ENCODE results near the gene TARM1. TPM values are rescaled to one million over a fixed set of nuclear protein-coding genes. Genes with fewer than 3 reads are reported as not detected.

TARM1 gene
- not detected for total RNA-seq

DNA sequence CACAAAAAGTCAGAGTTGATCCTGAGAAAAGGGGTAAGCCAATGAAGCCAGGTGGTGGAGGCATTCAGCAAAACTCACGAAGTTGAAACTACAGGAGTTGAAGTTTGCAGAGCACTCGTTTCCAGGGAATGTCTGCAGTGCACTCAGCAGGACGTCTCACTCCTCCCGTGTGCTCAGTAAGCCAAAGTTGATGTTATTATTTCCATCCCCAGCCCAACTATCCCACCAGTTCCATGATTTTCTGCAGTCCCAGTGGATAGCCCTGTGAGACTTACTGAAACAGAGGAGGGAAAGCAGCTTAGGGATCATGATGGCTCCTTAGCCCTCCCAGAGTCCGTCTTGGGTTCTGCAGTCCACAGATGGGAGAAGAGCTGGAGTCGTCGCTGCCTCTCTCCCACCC lies at the start of gene TARM1:
Gene TARM1 (minus strand): TSS at position 334 of the 400 bp plus-strand sequence. CDS start 25 bp downstream, at position 309.
- FAIRE-seq = no peak
- no peak for DNase-seq (ENCODE audit: low spot score in 2 of 2)

- DNase-seq (ENCODE audit: low spot score in 2 of 2) (no peak), FAIRE-seq (no peak)
These were observed 48.4 kb upstream of the TARM1 start for GRCh38 chr19:54129617-54129996.

- FAIRE-seq (no peak), DNase-seq (ENCODE audit: low spot score in 2 of 2) (no peak)
These were observed 47.8 kb upstream of the TARM1 start for GRCh38 chr19:54128796-54129616.

DNA sequence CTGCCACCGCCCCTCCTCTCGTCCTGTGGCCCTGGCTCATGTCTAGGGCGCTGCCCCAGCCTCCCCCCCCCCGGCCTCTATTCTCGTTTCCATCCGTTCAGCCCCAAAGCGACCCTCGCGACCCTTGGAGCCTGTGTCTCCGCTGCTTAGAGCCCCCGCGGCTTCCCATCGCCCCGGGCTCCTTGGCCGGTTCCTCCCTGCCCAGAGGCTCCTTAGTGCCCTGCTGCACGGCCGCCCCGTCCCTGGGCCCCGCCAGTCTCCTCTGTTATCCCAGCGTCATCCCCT lies 47.2 kb upstream of the TARM1 start:
- DNase-seq (ENCODE audit: low spot score in 2 of 2) (no peak), FAIRE-seq (no peak)

DNA sequence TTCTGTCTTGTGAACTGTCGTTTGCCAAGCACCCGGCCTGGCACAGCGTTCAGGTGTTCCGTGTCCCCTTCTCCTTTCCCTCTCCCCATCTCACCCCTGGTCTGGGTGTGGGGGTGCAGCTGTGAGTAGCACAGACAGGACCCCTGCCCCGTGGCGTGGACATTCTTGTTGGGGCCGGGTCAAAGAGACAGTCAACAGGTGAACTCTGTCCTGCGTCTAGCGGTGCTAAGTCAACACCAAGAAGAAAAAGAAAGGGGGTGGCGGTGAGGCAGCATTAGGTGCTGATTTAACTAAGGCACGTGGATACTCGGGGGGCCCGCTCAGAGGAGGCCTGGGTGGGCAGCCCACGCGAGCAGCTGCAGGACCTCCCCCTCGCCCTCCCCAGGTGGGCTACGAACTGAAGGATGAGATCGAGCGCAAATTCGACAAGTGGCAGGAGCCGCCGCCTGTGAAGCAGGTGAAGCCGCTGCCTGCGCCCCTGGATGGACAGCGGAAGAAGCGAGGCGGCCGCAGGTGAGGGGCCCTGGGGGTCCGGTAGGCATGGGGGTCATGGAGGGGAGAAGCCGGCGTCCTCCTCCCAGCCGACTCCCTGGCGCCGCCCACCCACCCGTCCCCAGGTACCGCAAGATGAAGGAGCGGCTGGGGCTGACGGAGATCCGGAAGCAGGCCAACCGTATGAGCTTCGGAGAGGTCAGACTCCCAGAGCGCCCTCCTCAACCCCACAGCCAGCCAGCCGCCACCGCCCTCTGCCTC lies 46.7 kb upstream of the TARM1 start:
- no peak for FAIRE-seq
- no peak for DNase-seq (ENCODE audit: low spot score in 2 of 2)

GRCh38 chr19:54125713-54126112 lies 44.5 kb upstream of the TARM1 start:
- DNase-seq (ENCODE audit: low spot score in 2 of 2) (no peak), FAIRE-seq (no peak)

DNA sequence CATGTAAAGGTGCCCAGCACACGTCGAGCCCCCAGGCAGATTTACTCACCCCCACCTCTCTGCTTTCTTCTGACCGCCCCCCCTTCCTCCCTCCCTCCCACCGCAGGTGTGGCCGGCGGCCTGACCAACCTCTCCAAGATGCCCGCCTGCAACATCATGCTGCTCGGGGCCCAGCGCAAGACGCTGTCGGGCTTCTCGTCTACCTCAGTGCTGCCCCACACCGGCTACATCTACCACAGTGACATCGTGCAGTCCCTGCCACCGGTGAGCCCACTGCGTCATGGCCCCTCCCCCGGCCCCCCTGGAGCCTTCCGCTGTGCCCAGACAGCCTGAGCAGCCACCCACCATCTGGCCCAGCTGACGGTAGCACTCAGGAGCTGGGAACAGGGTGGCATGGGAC lies 43.2 kb upstream of the TARM1 start:
- no peak for FAIRE-seq

GRCh38 chr19:54123682-54124081 lies 42.5 kb upstream of the TARM1 start:
- FAIRE-seq = no peak
- DNase-seq (ENCODE audit: low spot score in 2 of 2) = no peak

More for the DNA sequence above, 43.2 kb upstream of the TARM1 start:
- no peak for DNase-seq (ENCODE audit: low spot score in 2 of 2)

GRCh38 chr19:54121259-54121658 lies 40.1 kb upstream of the TARM1 start:
- FAIRE-seq = no peak
- no peak for DNase-seq (ENCODE audit: low spot score in 2 of 2)

- DNase-seq (ENCODE audit: low spot score in 2 of 2) (peak; percentile 90 to 95), FAIRE-seq (no peak)
These were observed 34.2 kb upstream of the TARM1 start, which contains the start of the genes PRPF31 and TFPT for GRCh38 chr19:54115109-54116063. TSS of gene PRPF31 (plus strand) at chr19:54115754. CDS start at chr19:54118279, 2,525 bp downstream. TSS of gene TFPT (minus strand) at chr19:54115657. CDS start at chr19:54115269, 388 bp downstream.

- FAIRE-seq = no peak
- no peak for DNase-seq (ENCODE audit: low spot score in 2 of 2)
These were observed 33.4 kb upstream of the TARM1 start for GRCh38 chr19:54114340-54115108.

DNA sequence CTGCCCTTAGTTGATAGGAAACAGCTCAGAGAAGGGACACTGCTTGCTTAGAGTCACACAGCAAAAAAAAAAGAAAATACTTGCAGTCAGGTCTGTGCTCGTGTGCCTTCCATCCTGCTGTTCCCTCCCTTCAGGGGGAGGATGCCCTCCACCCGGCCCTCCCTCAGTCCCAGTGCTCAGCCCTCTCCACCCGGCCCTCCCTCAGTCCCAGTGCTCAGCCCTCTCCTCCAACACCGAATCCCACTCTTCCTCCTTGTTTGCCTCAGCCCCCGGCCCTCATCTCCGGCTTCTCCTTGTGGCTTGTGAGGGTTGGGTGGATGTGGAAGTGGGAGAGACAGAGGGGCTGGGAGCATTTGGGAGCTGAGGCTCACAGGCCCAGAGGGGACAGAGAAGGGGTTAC lies 28.5 kb upstream of the TARM1 start:
- no peak for DNase-seq (ENCODE audit: low spot score in 2 of 2)
- no peak for FAIRE-seq

DNA sequence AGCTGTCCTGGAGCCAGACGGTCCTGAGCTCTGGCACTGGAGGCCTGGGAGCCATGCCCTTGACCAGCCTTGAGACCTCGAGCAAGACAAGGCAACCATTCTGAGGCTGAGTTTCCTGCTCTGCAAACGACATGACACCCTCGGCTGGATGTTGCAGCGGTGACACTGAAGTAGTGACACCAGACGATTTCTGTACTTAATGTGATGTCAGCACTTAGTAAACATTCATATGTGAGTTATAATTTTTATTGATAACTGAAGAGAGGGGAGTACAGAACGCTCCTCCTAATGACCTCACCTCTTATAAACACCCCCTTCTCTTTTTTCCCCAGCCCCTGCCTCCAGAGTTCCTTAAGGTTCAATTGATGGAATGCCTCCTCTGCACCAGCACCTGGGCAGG lies 27.3 kb upstream of the TARM1 start:
- DNase-seq (ENCODE audit: low spot score in 2 of 2) = no peak
- FAIRE-seq = no peak

- FAIRE-seq (no peak), DNase-seq (ENCODE audit: low spot score in 2 of 2) (no peak)
These were observed 26.8 kb upstream of the TARM1 start for GRCh38 chr19:54107876-54108490.

GRCh38 chr19:54106716-54107115 lies 25.6 kb upstream of the TARM1 start:
- FAIRE-seq = no peak
- DNase-seq (ENCODE audit: low spot score in 2 of 2) = no peak

DNA sequence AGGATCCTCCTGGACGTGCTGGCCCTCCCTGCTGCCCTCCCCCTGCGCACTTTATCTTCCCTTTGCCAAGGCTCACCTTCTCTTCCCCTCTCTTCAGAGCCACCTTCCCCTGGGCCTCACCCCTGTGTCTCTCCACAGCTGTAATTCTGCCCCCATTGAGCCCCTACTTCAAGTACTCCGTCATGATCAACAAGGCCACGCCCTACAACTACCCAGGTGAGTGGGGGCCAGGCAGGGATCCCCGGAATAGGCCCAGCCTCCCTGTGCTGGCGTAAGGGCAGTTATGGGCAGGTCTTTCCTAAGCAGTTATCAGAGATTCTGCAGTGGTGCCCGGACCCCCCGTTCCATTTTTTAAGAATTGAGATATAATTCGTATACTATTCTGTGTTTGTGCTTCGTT lies 24.6 kb upstream of the TARM1 start:
- DNase-seq (ENCODE audit: low spot score in 2 of 2) = no peak
- FAIRE-seq = no peak

GRCh38 chr19:54104998-54105715 lies 24.0 kb upstream of the TARM1 start:
- DNase-seq (ENCODE audit: low spot score in 2 of 2) (no peak), FAIRE-seq (no peak)

- FAIRE-seq (no peak), DNase-seq (ENCODE audit: low spot score in 2 of 2) (peak; percentile 97 to 99)
These were observed 21.4 kb upstream of the TARM1 start, which contains the start of gene NDUFA3 for GRCh38 chr19:54102421-54103169. TSS of gene NDUFA3 (plus strand) at chr19:54102855. CDS start at chr19:54102879, 24 bp downstream.

All from frontal cortex (tissue), 4 donors.